ENCODE results near the gene AAK1. TPM values are rescaled to one million over a fixed set of nuclear protein-coding genes. Genes with fewer than 3 reads are reported as not detected.
"Not testable (repeated sequence)": the region's sequence is repeated elsewhere in the genome, so short reads cannot be mapped to it uniquely, and the experiment has no call there.

Gene AAK1
- total RNA-seq, 1 experiment from 2014 or later = 40.5 TPM

GRCh38 chr2:69554981-69555380, 88.6 kb downstream of the AAK1 start:
- Histone ChIP-seq H3K27ac (ENCODE audit: low read depth, low read length, poor library complexity, severe bottlenecking) (no peak overlapping the region), H3K4me1 (ENCODE audit: insufficient read depth, low read length, poor library complexity, severe bottlenecking) (no peaks in the 10 kb centered on the region), H3K36me3 (ENCODE audit: insufficient read depth, low read length, poor library complexity, severe bottlenecking) (no peaks in the 10 kb centered on the region), H3K9me3 (ENCODE audit: low read depth, low read length, poor library complexity, severe bottlenecking) (no peaks in the 10 kb centered on the region), H3K27me3 (replicated peaks; ENCODE audit: insufficient read depth, low read depth, low read length, poor library complexity) (no peaks in the 10 kb centered on the region), H3K4me3 (ENCODE audit: low read depth, low read length, poor library complexity, severe bottlenecking) (no peak overlapping the region)
- CTCF ChIA-PET = no interaction called here
- POLR2A ChIA-PET (ENCODE audit: low non-redundant PET) = no interaction called here
- TF ChIP-seq CTCF (conservative IDR thresholded peaks at IDR 0.05; ENCODE audit: low read depth, low read length) (no peak), EZH2 (IDR thresholded peaks at IDR 0.05; ENCODE audit: borderline replicate concordance, low read depth, low read length, poor library complexity, severe bottlenecking) (no peak)
- intact Hi-C loops (cut with micrococcal nuclease; ENCODE audit: unreplicated experiment) = no loop called here
- BruUV-seq (replicated peaks) = no TSS peak
- no peak for DNase-seq (ENCODE audit: low spot score)

- CTCF ChIA-PET = no interaction called here
Measured at GRCh38 chr2:69554568-69554967, 89.0 kb downstream of the AAK1 start.

GRCh38 chr2:69553991-69554390, 89.5 kb downstream of the AAK1 start:
- H3K4me3 ChIP-seq (ENCODE audit: low read depth, low read length, poor library complexity, severe bottlenecking) = no peak overlapping the region
- H3K36me3 ChIP-seq (ENCODE audit: insufficient read depth, low read length, poor library complexity, severe bottlenecking) = no peaks in the 10 kb centered on the region
- DNase-seq (ENCODE audit: low spot score) = no peak
- no peaks in the 10 kb centered on the region for H3K27me3 ChIP-seq (replicated peaks; ENCODE audit: insufficient read depth, low read depth, low read length, poor library complexity)
- ChIA-PET CTCF (no interaction called here), POLR2A (ENCODE audit: low non-redundant PET) (no interaction called here)
- H3K9me3 ChIP-seq (ENCODE audit: low read depth, low read length, poor library complexity, severe bottlenecking) = no peaks in the 10 kb centered on the region
- BruUV-seq (replicated peaks) = no TSS peak
- intact Hi-C loops (cut with micrococcal nuclease; ENCODE audit: unreplicated experiment) = no loop called here
- TF ChIP-seq EZH2 (IDR thresholded peaks at IDR 0.05; ENCODE audit: borderline replicate concordance, low read depth, low read length, poor library complexity, severe bottlenecking) (no peak), CTCF (conservative IDR thresholded peaks at IDR 0.05; ENCODE audit: low read depth, low read length) (no peak)
- no peaks in the 10 kb centered on the region for H3K4me1 ChIP-seq (ENCODE audit: insufficient read depth, low read length, poor library complexity, severe bottlenecking)
- no peak overlapping the region for H3K27ac ChIP-seq (ENCODE audit: low read depth, low read length, poor library complexity, severe bottlenecking)

More at GRCh38 chr2:69554568-69554967, 89.0 kb downstream of the AAK1 start:
- no TSS peak for BruUV-seq (replicated peaks)
- no peaks in the 10 kb centered on the region for H3K36me3 ChIP-seq (ENCODE audit: insufficient read depth, low read length, poor library complexity, severe bottlenecking)
- H3K9me3 ChIP-seq (ENCODE audit: low read depth, low read length, poor library complexity, severe bottlenecking) = no peaks in the 10 kb centered on the region
- DNase-seq (ENCODE audit: low spot score) = no peak
- no peak overlapping the region for H3K27ac ChIP-seq (ENCODE audit: low read depth, low read length, poor library complexity, severe bottlenecking)
- TF ChIP-seq EZH2 (IDR thresholded peaks at IDR 0.05; ENCODE audit: borderline replicate concordance, low read depth, low read length, poor library complexity, severe bottlenecking) = no peak
- no peak for TF ChIP-seq CTCF (conservative IDR thresholded peaks at IDR 0.05; ENCODE audit: low read depth, low read length)
- H3K4me1 ChIP-seq (ENCODE audit: insufficient read depth, low read length, poor library complexity, severe bottlenecking) = no peaks in the 10 kb centered on the region
- H3K4me3 ChIP-seq (ENCODE audit: low read depth, low read length, poor library complexity, severe bottlenecking) = no peak overlapping the region
- POLR2A ChIA-PET (ENCODE audit: low non-redundant PET) = no interaction called here
- H3K27me3 ChIP-seq (replicated peaks; ENCODE audit: insufficient read depth, low read depth, low read length, poor library complexity) = no peaks in the 10 kb centered on the region
- intact Hi-C loops (cut with micrococcal nuclease; ENCODE audit: unreplicated experiment) = no loop called here

GRCh38 chr2:69550511-69550910, 93.0 kb downstream of the AAK1 start:
- CTCF ChIA-PET; intact Hi-C loops (cut with micrococcal nuclease; ENCODE audit: unreplicated experiment); H3K27ac ChIP-seq (ENCODE audit: low read depth, low read length, poor library complexity, severe bottlenecking); H3K27me3 ChIP-seq (replicated peaks; ENCODE audit: insufficient read depth, low read depth, low read length, poor library complexity); H3K36me3 ChIP-seq (ENCODE audit: insufficient read depth, low read length, poor library complexity, severe bottlenecking); H3K4me3 ChIP-seq (ENCODE audit: low read depth, low read length, poor library complexity, severe bottlenecking); H3K9me3 ChIP-seq (ENCODE audit: low read depth, low read length, poor library complexity, severe bottlenecking); DNase-seq (ENCODE audit: low spot score); H3K4me1 ChIP-seq (ENCODE audit: insufficient read depth, low read length, poor library complexity, severe bottlenecking); POLR2A ChIA-PET (ENCODE audit: low non-redundant PET); BruUV-seq (replicated peaks): not testable (repeated sequence)

All from A673 (cell line).